AG09309 (cell line): ENCODE results near the gene FUT7.

Experiments used
- DNase-seq: peaks from one replicate; pipeline ENCODE4 v3.0.0-alpha.2; 2010; ENCODE audit warnings: low read depth
- H3K4me3 ChIP-seq: 2 replicates; pipeline ENCODE4 v1.5.1; 2011; ENCODE audit warnings: mild to moderate bottlenecking, low read depth, low read length, moderate library complexity; ENCODE audit not compliant: control insufficient read depth
- TF ChIP-seq, protein P1 (sequence below): IDR thresholded peaks from 2 replicates; pipeline ENCODE4 v1.5.1; 2011; ENCODE audit warnings: mild to moderate bottlenecking, low read depth, low read length, inconsistent platforms; ENCODE audit not compliant: insufficient read depth, control insufficient read depth; ENCODE audit errors: missing control alignments

FUT7 gene

DNA sequence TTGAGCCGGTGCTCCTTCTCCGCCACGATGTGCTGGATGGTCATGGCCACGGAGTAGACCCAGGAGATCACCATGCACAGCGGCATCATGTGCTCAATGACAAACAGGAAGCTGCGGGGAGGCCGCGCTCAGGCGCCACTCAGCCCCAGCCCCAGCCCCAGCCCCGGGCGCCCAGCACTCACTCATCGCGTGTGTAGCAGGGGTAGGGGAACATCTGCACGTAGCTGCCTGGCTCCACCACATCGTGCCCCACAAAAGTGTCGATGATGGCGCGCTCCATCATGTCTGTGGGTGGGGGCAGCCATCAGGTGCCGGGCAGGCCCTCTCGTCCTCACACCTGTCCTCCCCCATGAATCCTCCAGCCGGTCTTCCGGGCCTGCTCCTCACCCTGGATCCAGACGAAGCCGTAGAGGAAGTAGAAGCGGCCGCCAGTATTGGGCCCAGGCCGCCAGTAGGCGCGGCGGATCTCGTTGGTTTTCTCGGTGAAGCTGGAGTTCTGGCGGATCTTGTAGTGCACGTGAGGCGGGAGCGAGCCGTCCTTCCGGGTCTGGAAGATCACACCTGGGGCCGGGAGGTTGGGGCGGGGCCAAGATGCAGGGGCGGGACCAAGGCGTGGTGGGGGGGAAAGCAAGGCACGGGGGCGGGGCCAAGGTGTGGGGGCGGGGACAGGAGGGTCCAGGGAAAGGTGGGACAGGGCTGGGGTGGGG is 13.9 kb downstream of the FUT7 start:
- H3K4me3 ChIP-seq = no peak overlapping the region
- TF ChIP-seq, protein P1, sequence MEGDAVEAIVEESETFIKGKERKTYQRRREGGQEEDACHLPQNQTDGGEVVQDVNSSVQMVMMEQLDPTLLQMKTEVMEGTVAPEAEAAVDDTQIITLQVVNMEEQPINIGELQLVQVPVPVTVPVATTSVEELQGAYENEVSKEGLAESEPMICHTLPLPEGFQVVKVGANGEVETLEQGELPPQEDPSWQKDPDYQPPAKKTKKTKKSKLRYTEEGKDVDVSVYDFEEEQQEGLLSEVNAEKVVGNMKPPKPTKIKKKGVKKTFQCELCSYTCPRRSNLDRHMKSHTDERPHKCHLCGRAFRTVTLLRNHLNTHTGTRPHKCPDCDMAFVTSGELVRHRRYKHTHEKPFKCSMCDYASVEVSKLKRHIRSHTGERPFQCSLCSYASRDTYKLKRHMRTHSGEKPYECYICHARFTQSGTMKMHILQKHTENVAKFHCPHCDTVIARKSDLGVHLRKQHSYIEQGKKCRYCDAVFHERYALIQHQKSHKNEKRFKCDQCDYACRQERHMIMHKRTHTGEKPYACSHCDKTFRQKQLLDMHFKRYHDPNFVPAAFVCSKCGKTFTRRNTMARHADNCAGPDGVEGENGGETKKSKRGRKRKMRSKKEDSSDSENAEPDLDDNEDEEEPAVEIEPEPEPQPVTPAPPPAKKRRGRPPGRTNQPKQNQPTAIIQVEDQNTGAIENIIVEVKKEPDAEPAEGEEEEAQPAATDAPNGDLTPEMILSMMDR = no peak
- no peak for DNase-seq

DNA sequence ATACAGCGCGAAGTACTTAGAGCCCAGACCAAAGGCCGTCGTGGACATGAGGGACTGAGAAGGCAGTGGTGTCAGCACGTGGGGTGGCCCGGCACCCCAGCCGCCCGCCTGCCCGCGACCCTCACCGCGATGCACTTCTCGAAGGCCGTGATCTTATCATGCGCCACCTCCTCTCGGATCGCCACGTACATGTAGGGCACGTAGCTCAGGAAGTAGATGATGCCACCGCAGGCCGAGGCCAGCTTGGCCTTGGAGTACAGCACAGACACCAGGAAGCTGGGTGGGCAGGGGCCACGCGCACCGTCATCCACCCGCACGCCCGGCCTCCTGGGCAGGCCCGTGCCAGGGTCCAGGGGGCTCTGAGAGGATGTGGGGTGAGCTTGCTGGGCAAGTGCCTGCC is 14.8 kb downstream of the FUT7 start:
- H3K4me3 ChIP-seq = no peak overlapping the region
- no peak for DNase-seq
- TF ChIP-seq, protein P1 = no peak

DNA sequence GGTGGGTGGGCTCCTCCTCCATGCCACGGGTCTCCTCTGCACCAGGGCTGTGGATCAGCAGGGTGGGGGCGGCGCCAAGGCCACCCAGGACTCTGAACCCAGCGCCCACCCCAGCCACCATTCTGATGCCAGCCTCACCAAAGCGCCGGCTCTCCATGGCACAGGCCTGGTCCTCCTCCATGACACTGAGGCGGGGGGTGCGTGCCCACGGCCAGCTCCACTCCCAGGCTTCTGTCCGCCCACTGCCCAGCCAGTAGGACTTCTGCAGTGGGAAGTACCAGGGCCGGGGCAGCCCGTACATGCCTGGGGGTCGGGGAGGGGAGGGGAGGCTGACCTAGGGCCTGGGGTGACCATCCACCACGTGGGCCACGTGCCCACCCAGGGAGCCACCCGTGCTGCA is 15.5 kb downstream of the FUT7 start:
- no peak for DNase-seq
- TF ChIP-seq, protein P1 = no peak
- no peak overlapping the region for H3K4me3 ChIP-seq

DNA sequence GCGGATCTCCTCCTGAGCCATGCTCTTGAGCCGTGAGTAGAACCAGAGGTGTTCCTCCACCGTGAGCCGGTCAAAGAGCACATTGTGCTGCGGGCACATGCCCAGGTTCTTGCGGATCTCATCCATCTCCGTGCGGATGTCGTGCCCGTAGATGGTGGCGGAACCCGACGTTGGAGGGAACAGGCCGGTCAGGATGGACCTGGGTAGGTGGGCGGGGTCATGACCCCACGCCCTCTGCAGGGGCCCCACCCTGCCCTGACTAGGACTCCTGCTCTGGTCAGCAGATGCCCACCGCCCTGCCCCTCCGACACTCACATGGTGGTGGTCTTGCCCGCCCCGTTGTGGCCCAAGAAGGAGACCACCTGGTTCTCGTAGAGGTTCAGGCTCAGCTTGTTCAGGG is 15.9 kb downstream of the FUT7 start:
- TF ChIP-seq, protein P1 = no peak
- no peak for DNase-seq
- no peak overlapping the region for H3K4me3 ChIP-seq

DNA sequence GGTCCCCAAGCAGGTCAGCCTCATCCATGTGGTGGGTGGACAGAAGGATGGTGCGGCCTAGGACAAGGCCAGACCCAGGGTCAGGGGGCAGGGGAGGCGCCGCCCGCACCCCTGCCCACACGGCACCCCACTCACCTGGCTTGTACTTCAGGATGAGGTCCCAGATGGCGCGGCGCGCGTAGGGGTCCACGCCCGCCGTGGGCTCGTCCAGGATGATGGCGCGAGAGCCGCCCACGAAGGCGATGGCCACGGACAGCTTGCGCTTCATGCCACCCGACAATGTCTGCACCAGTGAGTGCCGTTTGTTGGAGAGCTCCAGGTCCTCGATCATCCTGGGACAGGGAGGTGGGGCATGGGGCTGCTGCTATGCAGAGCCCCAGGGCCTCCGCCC is 16.4 kb downstream of the FUT7 start:
- DNase-seq = no peak
- no peak overlapping the region for H3K4me3 ChIP-seq
- TF ChIP-seq, protein P1 = no peak

DNA sequence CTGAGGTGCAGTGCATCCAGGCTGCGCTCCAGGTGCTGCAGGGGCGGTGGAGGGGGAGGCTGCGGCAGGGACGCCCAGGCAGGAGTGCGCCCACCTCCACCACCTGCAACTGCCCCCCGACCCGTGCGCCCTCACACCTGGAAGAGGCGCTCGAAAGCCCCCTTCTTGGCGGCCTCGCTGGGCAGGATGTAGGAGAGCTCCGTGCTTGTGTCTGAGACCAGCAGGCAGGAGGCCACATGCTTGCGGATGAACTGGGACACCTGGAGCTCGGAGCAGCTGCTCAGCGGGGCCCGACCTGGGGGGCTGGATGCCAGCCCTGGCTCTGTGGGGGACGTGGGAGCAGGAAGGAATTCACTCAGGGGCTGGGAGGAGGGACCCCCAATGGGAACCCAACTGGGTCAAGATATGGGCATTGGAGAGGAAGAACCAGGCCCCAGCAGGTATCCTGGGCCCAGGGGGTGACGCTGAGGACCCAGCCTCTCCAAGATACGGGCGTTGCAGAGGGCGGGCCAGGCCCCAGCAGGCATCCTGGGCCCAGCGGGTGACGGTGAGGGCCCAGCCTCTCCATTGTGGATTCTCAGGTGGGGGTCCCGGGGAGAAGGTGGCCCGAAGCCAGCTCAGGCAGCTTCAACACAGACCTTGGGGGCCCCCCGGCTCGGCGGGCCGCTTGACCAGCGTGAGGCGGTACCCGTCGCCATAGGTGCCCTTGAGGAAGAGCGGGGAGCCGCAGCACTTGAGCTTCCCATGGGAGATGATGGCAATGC is 16.9 kb downstream of the FUT7 start:
- TF ChIP-seq, protein P1 = no peak
- no peak overlapping the region for H3K4me3 ChIP-seq
- DNase-seq = no peak
